Measurements from ENCODE around the gene VCP. TPM values are rescaled to one million over a fixed set of nuclear protein-coding genes. Genes with fewer than 3 reads are reported as not detected.

The VCP gene
- total and polyA plus RNA-seq, 2 donors from 2014 or later: 118 to 167 TPM

GRCh38 chr9:35060548-35061207, 11.7 kb downstream of the VCP start:
- DNase-seq (no peak), FAIRE-seq (no peak)
- peaks cover 50 to 96% (median 87%) of the 10 kb centered on the region in 3 donors for H3K36me3 ChIP-seq (ENCODE audit: control insufficient read depth in 2 of 3, insufficient read depth in 3 of 3, low read length in 3 of 3)
- intact Hi-C loops (cut with DNase I): no loop called here
- no peak for TF ChIP-seq CTCF (IDR thresholded peaks at IDR 0.05; ENCODE audit: borderline replicate concordance, extremely low read depth, insufficient read depth)
- H3K27ac ChIP-seq (ENCODE audit: low read depth in 2 of 2, low read length in 2 of 2): no peak overlapping the region
- no peaks in the 10 kb centered on the region for H3K27me3 ChIP-seq (ENCODE audit: control insufficient read depth, insufficient read depth, low read length)
- H3K4me1 ChIP-seq (ENCODE audit: control insufficient read depth in 2 of 3, insufficient read depth in 2 of 3, low read depth in 1 of 3, low read length in 3 of 3): no peaks in the 10 kb centered on the region
- H3K9ac ChIP-seq (ENCODE audit: low read length in 3 of 3): no peak overlapping the region
- H3K4me3 ChIP-seq (ENCODE audit: low read length in 3 of 3): no peak overlapping the region
- H3K9me3 ChIP-seq (ENCODE audit: control insufficient read depth in 2 of 3, insufficient read depth in 1 of 3, low read length in 3 of 3): no peaks in the 10 kb centered on the region

- TF ChIP-seq CTCF (IDR thresholded peaks at IDR 0.05; ENCODE audit: borderline replicate concordance, extremely low read depth, insufficient read depth): no peak
- no peak overlapping the region for H3K4me3 ChIP-seq (ENCODE audit: low read length in 3 of 3)
- H3K27ac ChIP-seq (ENCODE audit: low read depth in 2 of 2, low read length in 2 of 2): no peak overlapping the region
- H3K36me3 ChIP-seq (ENCODE audit: control insufficient read depth in 2 of 3, insufficient read depth in 3 of 3, low read length in 3 of 3): peaks cover 43 to 88% (median 79%) of the 10 kb centered on the region in 3 donors
- intact Hi-C loops (cut with DNase I): no loop called here
- no peaks in the 10 kb centered on the region for H3K4me1 ChIP-seq (ENCODE audit: control insufficient read depth in 2 of 3, insufficient read depth in 2 of 3, low read depth in 1 of 3, low read length in 3 of 3)
- no peaks in the 10 kb centered on the region for H3K9me3 ChIP-seq (ENCODE audit: control insufficient read depth in 2 of 3, insufficient read depth in 1 of 3, low read length in 3 of 3)
- no peak for DNase-seq
- H3K27me3 ChIP-seq (ENCODE audit: control insufficient read depth, insufficient read depth, low read length): no peaks in the 10 kb centered on the region
- FAIRE-seq: no peak
- no peak overlapping the region for H3K9ac ChIP-seq (ENCODE audit: low read length in 3 of 3)
These were observed 13.0 kb downstream of the VCP start for GRCh38 chr9:35059438-35059837.

GRCh38 chr9:35057271-35057620, 15.2 kb downstream of the VCP start:
- H3K9me3 ChIP-seq (ENCODE audit: control insufficient read depth in 2 of 3, insufficient read depth in 1 of 3, low read length in 3 of 3): no peaks in the 10 kb centered on the region
- H3K4me3 ChIP-seq (ENCODE audit: low read length in 3 of 3): no peak overlapping the region
- TF ChIP-seq CTCF (IDR thresholded peaks at IDR 0.05; ENCODE audit: borderline replicate concordance, extremely low read depth, insufficient read depth): no peak
- H3K27ac ChIP-seq (ENCODE audit: low read depth in 2 of 2, low read length in 2 of 2): no peak overlapping the region
- no peaks in the 10 kb centered on the region for H3K4me1 ChIP-seq (ENCODE audit: control insufficient read depth in 2 of 3, insufficient read depth in 2 of 3, low read depth in 1 of 3, low read length in 3 of 3)
- intact Hi-C loops (cut with DNase I): no loop called here
- no peaks in the 10 kb centered on the region for H3K27me3 ChIP-seq (ENCODE audit: control insufficient read depth, insufficient read depth, low read length)
- H3K9ac ChIP-seq (ENCODE audit: low read length in 3 of 3): no peak overlapping the region
- FAIRE-seq (no peak), DNase-seq (no peak)
- peaks cover 25 to 67% (median 59%) of the 10 kb centered on the region in 3 donors for H3K36me3 ChIP-seq (ENCODE audit: control insufficient read depth in 2 of 3, insufficient read depth in 3 of 3, low read length in 3 of 3)
